ENCODE data around the gene RPS18.
"Not testable (repeated sequence)": the region's sequence is repeated elsewhere in the genome, so short reads cannot be mapped to it uniquely, and the experiment has no call there.

RPS18 gene

GRCh38 chr6:33271468-33272274 is at the start of gene RPS18, which contains the start of gene VPS52:
Gene RPS18, plus strand, starts transcription at chr6:33272075. Its CDS starts 45 bp downstream, at chr6:33272120.
Gene VPS52, minus strand, starts transcription at chr6:33271876. Its CDS starts 201 bp downstream, at chr6:33271675.
- peak; percentile 97 for DNase-seq (ENCODE audit: low spot score)

- DNase-seq (ENCODE audit: low spot score) = not testable (repeated sequence)
Measured at GRCh38 chr6:33226503-33227120, 45.3 kb upstream of the RPS18 start.

- DNase-seq (ENCODE audit: low spot score) = no peak
Measured at GRCh38 chr6:33235221-33235634, 36.6 kb upstream of the RPS18 start.

- DNase-seq (ENCODE audit: low spot score) = no peak
Measured at GRCh38 chr6:33236328-33236727, 35.5 kb upstream of the RPS18 start.

GRCh38 chr6:33236852-33237251 is 35.0 kb upstream of the RPS18 start:
- DNase-seq (ENCODE audit: low spot score) = no peak

GRCh38 chr6:33237741-33238140 is 34.1 kb upstream of the RPS18 start:
- DNase-seq (ENCODE audit: low spot score) = no peak

GRCh38 chr6:33241968-33242367 is 29.9 kb upstream of the RPS18 start:
- DNase-seq (ENCODE audit: low spot score) = no peak

- no peak for DNase-seq (ENCODE audit: low spot score)
Measured at GRCh38 chr6:33243476-33243875, 28.4 kb upstream of the RPS18 start.

GRCh38 chr6:33247977-33248642 is 23.8 kb upstream of the RPS18 start:
- DNase-seq (ENCODE audit: low spot score) = peak; percentile 70

GRCh38 chr6:33248643-33248931 is 23.3 kb upstream of the RPS18 start:
- DNase-seq (ENCODE audit: low spot score) = peak; percentile 57

GRCh38 chr6:33248932-33249731 is 22.7 kb upstream of the RPS18 start:
- DNase-seq (ENCODE audit: low spot score) = peak; percentile 97

GRCh38 chr6:33249732-33250630 is 21.9 kb upstream of the RPS18 start:
- DNase-seq (ENCODE audit: low spot score) = no peak

GRCh38 chr6:33250731-33251130 is 21.1 kb upstream of the RPS18 start:
- no peak for DNase-seq (ENCODE audit: low spot score)

- no peak for DNase-seq (ENCODE audit: low spot score)
Measured at GRCh38 chr6:33251395-33252012, 20.4 kb upstream of the RPS18 start.

- DNase-seq (ENCODE audit: low spot score) = no peak
Measured at GRCh38 chr6:33252759-33253158, 19.1 kb upstream of the RPS18 start.

- DNase-seq (ENCODE audit: low spot score) = no peak
Measured at GRCh38 chr6:33254591-33254990, 17.3 kb upstream of the RPS18 start.

- no peak for DNase-seq (ENCODE audit: low spot score)
Measured at GRCh38 chr6:33259032-33259431, 12.8 kb upstream of the RPS18 start.

GRCh38 chr6:33262490-33262889 is 9.4 kb upstream of the RPS18 start:
- not testable (repeated sequence) for DNase-seq (ENCODE audit: low spot score)

GRCh38 chr6:33264015-33264414 is 7.9 kb upstream of the RPS18 start:
- no peak for DNase-seq (ENCODE audit: low spot score)

- DNase-seq (ENCODE audit: low spot score) = no peak
Measured at GRCh38 chr6:33271117-33271467, 783 bp upstream of the RPS18 start.

All from SW480 (cell line).